Coronary artery (tissue), 2 donors: ENCODE data around the gene OPCML.

Source experiments
- DNase-seq: peaks from one replicate; pipeline ENCODE4 v3.0.0-alpha.2; 2017; ENCODE audit warnings: low spot score
- H3K27ac ChIP-seq, 2 donors: fragments of 200-600 bp; sonication (generic); one replicate each; pipeline ENCODE4 v1.5.1; 2016 to 2019
- H3K4me3 ChIP-seq: fragments of 200-600 bp; sonication (generic); 2 replicates; pipeline ENCODE4 v1.5.1; 2016; ENCODE audit warnings: mild to moderate bottlenecking, moderate library complexity
- TF ChIP-seq, protein P1 (sequence below): fragments of 200-600 bp; sonication (generic); IDR thresholded peaks from one replicate; pipeline ENCODE4 v1.5.1; 2019; ENCODE audit warnings: antibody characterized with exemption

OPCML gene

DNA sequence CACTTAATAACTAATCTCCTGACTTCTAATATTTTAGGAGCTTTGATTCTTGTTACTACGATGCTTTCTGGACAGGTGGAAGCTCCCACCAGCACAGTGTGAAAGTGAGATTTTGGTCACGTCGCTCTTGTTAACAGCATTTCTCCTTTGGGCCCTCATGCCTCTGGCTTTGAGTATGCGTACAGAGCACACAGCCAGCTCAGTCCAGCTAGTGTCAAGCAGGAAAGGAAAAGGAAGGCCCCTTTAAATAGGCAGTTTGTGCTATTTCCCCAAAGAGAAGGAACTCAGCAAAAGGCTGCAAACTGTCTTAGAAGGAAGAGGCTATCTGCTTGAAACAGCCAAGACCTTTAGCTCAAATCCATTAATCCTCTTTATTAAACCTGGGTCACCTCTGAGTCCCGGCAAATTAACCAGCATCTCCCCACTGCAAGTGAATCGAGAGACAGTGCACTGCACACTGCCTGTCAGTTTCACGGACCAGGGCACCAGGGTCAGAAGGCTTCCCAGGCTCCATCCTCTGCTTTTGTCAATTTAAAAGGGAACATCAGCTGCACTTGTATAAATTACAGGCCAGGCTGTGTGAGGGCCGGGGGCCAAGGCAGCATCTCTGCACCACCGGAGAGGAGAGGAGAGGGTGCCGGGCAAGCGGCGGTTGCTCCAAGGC is 34.7 kb downstream of the OPCML start:
- no peak overlapping the region for H3K4me3 ChIP-seq
- no peak for DNase-seq
- no peak overlapping the region for H3K27ac ChIP-seq
- TF ChIP-seq, protein P1, sequence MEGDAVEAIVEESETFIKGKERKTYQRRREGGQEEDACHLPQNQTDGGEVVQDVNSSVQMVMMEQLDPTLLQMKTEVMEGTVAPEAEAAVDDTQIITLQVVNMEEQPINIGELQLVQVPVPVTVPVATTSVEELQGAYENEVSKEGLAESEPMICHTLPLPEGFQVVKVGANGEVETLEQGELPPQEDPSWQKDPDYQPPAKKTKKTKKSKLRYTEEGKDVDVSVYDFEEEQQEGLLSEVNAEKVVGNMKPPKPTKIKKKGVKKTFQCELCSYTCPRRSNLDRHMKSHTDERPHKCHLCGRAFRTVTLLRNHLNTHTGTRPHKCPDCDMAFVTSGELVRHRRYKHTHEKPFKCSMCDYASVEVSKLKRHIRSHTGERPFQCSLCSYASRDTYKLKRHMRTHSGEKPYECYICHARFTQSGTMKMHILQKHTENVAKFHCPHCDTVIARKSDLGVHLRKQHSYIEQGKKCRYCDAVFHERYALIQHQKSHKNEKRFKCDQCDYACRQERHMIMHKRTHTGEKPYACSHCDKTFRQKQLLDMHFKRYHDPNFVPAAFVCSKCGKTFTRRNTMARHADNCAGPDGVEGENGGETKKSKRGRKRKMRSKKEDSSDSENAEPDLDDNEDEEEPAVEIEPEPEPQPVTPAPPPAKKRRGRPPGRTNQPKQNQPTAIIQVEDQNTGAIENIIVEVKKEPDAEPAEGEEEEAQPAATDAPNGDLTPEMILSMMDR, result no peak

DNA sequence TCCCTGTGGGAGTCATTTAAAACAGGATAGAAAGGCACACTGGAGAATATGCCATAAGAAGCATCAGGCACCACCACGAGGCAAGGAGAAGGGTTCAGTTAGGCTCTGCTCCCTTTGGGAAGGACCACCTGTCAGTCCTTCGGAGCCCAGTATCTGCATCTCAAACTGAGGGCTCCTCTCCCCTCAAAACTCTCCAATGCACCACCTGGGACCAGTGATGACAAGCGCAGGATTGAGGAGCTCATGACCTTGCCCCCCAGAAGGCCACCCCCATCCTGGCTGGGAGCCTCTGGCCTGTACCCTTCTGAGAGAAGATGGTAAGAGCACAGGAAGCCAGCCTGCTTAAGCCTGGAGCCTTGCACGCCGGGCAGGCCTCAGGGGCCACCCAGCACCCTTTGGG is 39.4 kb downstream of the OPCML start:
- no peak overlapping the region for H3K4me3 ChIP-seq
- H3K27ac ChIP-seq, result no peak overlapping the region
- TF ChIP-seq, protein P1, result no peak
- DNase-seq, result no peak

DNA sequence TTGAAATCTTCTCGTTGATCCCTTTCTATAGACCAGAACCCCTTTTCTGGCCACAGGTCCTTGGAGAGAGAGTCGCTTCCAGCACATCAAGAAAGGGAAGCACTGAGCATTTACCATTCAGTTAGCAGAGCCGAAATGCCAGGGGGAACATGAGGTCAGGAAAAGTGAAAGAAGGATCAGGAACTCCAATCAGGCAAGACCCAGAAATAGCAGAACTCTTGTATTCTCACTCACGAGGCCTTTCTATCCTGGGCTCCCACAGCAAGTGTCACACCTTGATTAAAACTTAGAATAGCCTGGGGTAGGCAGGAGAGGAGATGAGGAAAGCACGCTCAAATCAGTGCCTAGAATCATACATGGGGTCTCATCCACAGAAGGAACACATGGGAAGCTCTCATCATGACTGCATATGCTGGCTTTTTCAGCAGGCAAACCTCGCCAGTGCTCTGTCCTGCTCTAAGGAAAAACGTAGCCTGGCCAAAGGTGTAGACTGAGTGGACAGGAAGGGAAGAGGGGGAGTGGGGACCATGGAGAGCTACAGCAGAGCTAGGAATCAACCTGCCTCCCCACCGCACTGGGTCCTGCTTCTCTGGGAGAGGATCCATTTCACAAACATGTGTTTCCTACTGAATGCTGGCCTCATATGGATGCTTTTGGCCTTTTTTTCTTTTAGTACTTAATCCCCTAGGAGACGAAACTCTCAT is 40.5 kb downstream of the OPCML start:
- H3K27ac ChIP-seq, result no peak overlapping the region
- DNase-seq, result no peak
- no peak overlapping the region for H3K4me3 ChIP-seq
- TF ChIP-seq, protein P1, result no peak

DNA sequence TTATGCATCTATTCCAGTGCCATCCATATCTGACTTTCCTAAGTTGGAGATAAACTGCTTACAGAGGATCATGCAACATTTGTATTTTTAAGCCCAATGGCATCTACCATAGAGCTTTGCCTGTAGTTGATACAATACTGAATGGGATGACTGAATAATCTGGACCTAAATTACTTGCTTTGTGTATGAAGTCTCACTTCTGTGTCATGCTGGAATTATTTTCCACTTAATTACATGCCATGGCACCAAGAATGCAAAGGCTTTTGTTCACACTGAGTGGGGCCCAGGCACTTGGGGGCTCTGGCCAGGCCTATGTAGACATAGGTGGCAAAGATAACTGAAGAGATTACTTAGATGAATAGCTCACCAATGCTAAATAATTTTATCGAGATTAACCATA is 51.6 kb downstream of the OPCML start:
- DNase-seq, result no peak
- Histone ChIP-seq H3K27ac (no peak overlapping the region), H3K4me3 (no peak overlapping the region)
- TF ChIP-seq, protein P1, result no peak

DNA sequence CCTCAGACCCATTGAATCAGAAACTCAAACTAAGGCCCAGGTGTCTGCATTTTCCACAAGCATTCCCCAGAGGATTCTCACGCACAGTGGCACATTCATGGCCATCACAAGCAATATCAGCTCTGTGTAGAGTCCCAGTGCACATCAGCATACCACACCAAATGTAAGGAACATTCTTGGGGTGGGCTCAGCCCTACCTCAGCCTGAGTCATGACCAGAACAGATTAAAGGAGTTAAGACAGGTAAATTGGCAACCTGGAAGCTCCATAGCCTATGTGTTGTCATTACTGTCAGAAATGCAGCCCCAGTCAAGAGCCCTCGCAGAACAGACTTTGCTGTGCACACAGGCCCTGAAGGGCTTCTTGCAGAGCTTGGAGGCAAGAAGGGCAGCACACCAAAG is 53.1 kb downstream of the OPCML start:
- TF ChIP-seq, protein P1, result no peak
- Histone ChIP-seq H3K27ac (no peak overlapping the region), H3K4me3 (no peak overlapping the region)
- DNase-seq, result no peak

DNA sequence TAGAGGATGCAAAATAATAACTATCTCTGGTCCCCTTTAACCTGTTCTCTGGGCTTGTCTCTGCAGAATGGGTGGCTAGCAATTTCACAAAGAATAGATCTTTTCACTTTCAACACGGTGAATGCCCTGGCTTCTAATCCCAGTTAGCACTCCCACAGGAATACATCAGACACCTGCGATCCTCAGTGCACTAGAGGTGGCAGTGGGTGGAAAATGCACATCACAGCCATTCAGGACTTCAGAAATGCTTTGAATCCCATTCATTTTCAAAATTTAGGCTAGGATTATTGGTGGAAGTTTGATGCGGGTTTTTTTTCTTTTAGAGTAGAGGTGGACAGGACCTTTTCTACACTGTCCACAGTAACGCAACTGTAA is 55.1 kb downstream of the OPCML start:
- Histone ChIP-seq H3K4me3 (no peak overlapping the region), H3K27ac (no peak overlapping the region)
- TF ChIP-seq, protein P1, result no peak
- no peak for DNase-seq
